Activated CD4-positive, alpha-beta T cell treated with anti-CD3 and anti-CD28 coated beads, Interleukin-2, amount 10 ng/mL, durations not matched to agents 7 days and 5 days (primary cell): ENCODE results near the gene SAMHD1. TPM values are rescaled to one million over a fixed set of nuclear protein-coding genes. Genes with fewer than 3 reads are reported as not detected.
"Not testable (repeated sequence)": the region's sequence is repeated elsewhere in the genome, so short reads cannot be mapped to it uniquely, and the experiment has no call there.

Experiments used
- CTCF ChIA-PET: fragments of 350-600 bp; sonication (Branson Sonifier 250); formaldehyde crosslinking; loops from one replicate; lab custom pipeline; 2021; ENCODE audit warnings: antibody characterized with exemption; lab: Charles Lee
- POLR2A ChIA-PET: fragments of 350-600 bp; sonication (Branson Sonifier 250); formaldehyde crosslinking; loops from one replicate; lab custom pipeline; 2021; ENCODE audit warnings: antibody characterized with exemption; lab: Charles Lee
- DNase-seq: peaks from one replicate; pipeline ENCODE4 v3.0.0-alpha.2; 2020
- H3K27ac Mint-ChIP-seq: one replicate; pipeline ENCODE4 v1.8.0; 2021; ENCODE audit warnings: mild to moderate bottlenecking, moderate library complexity, mixed read lengths
- H3K27me3 Mint-ChIP-seq: one replicate; pipeline ENCODE4 v1.8.0; 2021; ENCODE audit warnings: mixed read lengths
- H3K36me3 Mint-ChIP-seq: one replicate; pipeline ENCODE4 v1.8.0; 2021; ENCODE audit warnings: low read depth, mixed read lengths
- H3K4me1 Mint-ChIP-seq: one replicate; pipeline ENCODE4 v1.8.0; 2021; ENCODE audit warnings: mixed read lengths
- H3K4me3 Mint-ChIP-seq: one replicate; pipeline ENCODE4 v1.8.0; 2021; ENCODE audit warnings: mild to moderate bottlenecking, moderate library complexity, mixed read lengths
- H3K9me3 Mint-ChIP-seq: one replicate; pipeline ENCODE4 v1.8.0; 2021; ENCODE audit warnings: mixed read lengths
- total RNA-seq, 2 experiments: library from RNA; stranded (reverse); gene quantifications; one replicate each; pipeline ENCODE4 v1.2.3, GENCODE V29; 2021

SAMHD1 gene
- total RNA-seq, 2 experiments from 2014 or later = 396 to 408 TPM

DNA sequence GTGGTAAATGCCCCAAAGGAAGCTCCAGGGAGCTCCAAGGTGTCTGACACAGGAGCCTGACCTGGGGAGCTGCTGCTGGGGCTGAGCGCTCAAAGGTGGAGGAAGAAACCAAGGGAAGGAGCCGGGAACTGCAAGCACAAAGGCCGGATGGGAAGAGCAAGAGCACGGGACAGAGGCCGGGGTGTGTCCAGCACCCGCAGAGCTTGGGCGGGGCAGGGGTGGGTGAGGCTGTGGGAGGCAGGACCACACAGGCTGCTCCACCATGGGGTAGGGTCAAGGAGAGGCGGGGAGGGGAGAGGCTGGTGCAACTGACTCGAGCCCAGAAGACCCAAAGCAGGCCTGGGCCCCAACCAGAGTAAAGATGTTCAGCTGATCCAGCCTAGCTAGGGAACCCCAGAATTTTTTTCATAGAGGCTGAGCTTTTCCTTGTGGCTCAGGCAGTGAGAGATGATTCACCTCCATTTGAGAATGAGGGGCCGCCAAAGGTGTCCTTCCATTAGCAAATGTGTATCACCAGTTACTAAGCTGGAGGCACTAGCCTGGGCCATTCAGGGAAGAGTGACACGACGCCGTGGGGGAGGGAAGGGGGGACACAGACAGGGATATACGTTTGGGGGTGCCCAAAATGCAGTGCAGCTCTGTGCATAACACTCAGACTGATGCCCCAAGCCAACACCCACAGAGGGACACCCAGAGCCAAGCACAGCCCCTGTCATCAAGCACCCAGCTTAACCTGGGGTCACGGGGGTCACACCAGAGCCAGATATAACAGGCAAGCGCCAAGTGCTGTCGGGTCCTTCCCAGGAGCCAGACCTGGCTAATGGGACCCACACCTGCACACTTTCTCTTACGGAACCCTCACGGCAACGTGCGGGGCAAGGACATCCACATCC, 96.9 kb downstream of the SAMHD1 start:
- no peaks in the 10 kb centered on the region for H3K36me3 Mint-ChIP-seq
- no peak for DNase-seq
- no peaks in the 10 kb centered on the region for H3K27me3 Mint-ChIP-seq
- H3K27ac Mint-ChIP-seq = no peak overlapping the region
- POLR2A ChIA-PET = no interaction called here
- H3K9me3 Mint-ChIP-seq = no peaks in the 10 kb centered on the region
- no peak overlapping the region for H3K4me3 Mint-ChIP-seq
- CTCF ChIA-PET = interaction anchor here (0.7 to 4.4 kb wide), 8 partner anchors 7 to 46 kb away, joined by 3 to 19 read pairs (median 5); a partner anchor contains a TSS
- peaks cover 25% of the 10 kb centered on the region for H3K4me1 Mint-ChIP-seq

DNA sequence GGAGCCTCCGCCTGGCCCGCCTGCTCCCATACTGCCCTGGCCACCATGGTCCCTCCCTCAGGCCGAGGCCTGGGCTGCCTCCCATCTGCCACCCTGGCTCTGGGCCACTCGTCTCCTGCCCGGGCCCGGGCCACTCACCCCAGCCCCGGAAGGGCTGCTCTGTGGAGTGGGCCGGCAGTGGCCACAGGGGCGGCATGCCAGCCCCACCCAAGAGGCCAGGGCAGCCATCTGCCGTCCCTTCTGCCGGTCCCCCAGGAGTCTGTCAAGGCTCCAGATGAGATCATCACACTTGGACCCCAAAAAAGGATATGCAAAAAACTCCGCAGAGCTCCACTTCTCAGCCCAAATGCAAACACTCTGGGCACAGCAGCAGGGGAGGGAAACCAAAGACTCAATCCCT, 99.3 kb downstream of the SAMHD1 start:
- Mint-ChIP-seq H3K4me1 (peaks cover 18% of the 10 kb centered on the region), H3K9me3 (no peaks in the 10 kb centered on the region), H3K27me3 (peaks cover 3% of the 10 kb centered on the region), H3K27ac (no peak overlapping the region), H3K4me3 (no peak overlapping the region), H3K36me3 (no peaks in the 10 kb centered on the region)
- no peak for DNase-seq
- CTCF ChIA-PET = interaction anchor here (0.6 kb wide), 1 partner anchor 35 kb away, joined by 5 read pairs; no protein-coding TSS in a partner anchor
- POLR2A ChIA-PET = no interaction called here

DNA sequence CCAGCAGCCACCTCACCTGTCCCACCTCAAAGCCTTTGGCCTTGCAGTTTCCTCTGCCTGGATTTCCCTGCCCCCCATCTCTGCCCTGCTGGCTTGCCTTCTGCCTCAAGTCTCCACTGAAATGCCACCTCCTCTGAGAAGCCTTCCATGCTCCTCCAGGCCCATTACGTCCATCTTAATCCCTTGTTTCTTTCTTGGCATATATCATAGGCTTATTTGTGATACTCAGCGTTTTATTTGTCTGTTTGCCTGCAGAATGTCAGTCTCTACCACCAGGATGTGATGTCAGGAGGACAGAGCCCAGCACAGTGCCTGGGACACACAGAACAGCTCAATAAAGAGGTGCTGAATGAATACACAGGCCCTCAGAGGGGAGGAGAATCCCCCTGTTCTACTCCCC, 100.0 kb downstream of the SAMHD1 start:
- no peak for DNase-seq
- ChIA-PET CTCF (no interaction called here), POLR2A (no interaction called here)
- H3K27me3 Mint-ChIP-seq = peaks cover 4% of the 10 kb centered on the region
- H3K9me3 Mint-ChIP-seq = no peaks in the 10 kb centered on the region
- no peak overlapping the region for H3K27ac Mint-ChIP-seq
- H3K4me1 Mint-ChIP-seq = peaks cover 11% of the 10 kb centered on the region
- no peaks in the 10 kb centered on the region for H3K36me3 Mint-ChIP-seq
- H3K4me3 Mint-ChIP-seq = no peak overlapping the region

DNA sequence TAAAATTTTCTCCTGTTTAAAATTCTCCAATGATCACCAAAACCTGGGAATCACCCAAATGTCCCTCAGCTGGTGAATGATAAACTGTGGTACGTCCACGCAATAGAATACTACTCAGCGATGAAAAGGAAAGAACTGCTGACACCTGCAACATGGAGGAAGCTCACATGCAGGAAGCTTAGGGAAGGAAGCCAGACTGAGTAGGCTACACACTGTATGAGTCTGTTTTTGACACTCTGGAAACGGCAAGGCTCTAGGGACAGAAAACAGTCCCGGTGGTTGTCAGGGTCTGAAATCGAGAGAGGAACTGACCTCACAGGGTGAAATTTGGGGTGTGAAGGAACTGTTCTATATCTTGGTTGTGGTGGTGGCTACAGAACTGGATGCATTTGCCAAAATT, 100.7 kb downstream of the SAMHD1 start:
- ChIA-PET CTCF (no interaction called here), POLR2A (no interaction called here)
- Mint-ChIP-seq H3K36me3 (no peaks in the 10 kb centered on the region), H3K27ac (no peak overlapping the region), H3K27me3 (peaks cover 4% of the 10 kb centered on the region), H3K4me1 (peaks cover 4% of the 10 kb centered on the region), H3K9me3 (no peaks in the 10 kb centered on the region), H3K4me3 (no peak overlapping the region)
- no peak for DNase-seq

DNA sequence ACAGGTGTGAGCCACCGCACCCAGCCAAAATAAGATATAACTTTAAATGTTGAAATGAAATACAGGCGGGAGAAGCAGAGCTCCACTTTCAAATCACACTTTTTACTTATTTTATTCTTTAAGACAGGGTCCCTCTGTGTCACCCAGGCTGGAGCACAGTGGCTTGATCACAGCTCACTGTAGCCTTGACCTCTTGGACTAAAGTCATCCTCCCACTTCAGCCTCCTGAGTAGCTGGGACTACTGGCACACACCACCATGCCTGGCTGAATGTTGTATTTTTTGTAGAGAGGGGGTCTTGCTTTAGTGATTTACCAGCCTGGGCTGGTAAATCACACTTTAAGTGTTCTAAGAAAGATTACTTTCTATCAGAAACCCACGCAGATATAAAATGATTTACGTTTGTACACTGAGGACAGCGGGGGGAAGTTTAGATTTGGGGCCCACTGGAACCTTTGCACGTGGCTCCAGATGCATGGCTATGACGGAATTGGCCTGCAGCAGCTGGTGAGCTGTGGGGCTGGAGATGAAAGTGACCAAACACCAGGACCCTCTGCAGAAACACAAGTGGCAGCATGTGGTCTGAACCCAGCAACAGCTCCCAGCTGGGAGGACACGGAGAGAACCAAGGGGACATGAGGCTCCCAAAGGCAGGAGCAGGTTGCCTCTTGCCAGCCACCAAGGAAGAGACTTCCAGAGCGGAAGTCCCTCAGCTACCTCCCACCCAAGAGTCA, 102.0 kb downstream of the SAMHD1 start:
- ChIA-PET POLR2A (no interaction called here), CTCF (interaction anchor here (1.0 to 4.4 kb wide), 3 partner anchors 12 to 17 kb away, joined by 3 to 29 read pairs (median 3); no protein-coding TSS in a partner anchor)
- H3K4me1 Mint-ChIP-seq = no peaks in the 10 kb centered on the region
- DNase-seq = no peak
- peaks cover 4% of the 10 kb centered on the region for H3K27me3 Mint-ChIP-seq
- no peaks in the 10 kb centered on the region for H3K9me3 Mint-ChIP-seq
- H3K4me3 Mint-ChIP-seq = no peak overlapping the region
- no peaks in the 10 kb centered on the region for H3K36me3 Mint-ChIP-seq
- H3K27ac Mint-ChIP-seq = no peak overlapping the region

DNA sequence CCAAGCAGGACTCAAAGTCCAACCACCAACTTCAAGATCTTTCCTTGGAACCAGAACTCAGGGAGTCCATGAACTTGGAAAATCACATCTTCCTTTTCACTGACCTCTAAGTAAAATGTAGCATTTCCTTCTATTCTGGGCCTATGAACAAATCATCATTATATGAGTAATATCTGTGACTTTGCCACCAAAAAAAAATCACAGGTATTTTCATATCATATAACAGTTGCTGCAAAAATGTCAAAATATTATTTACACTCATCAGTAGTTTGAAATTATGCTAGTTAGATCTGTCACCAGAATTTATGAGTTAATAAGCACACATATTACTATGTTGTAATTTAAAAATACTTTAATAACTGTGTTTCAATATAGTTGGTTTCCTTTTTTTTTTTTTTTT, 102.8 kb downstream of the SAMHD1 start:
- no peak for DNase-seq
- ChIA-PET CTCF (interaction anchor here (1.0 to 4.4 kb wide), 2 partner anchors 11 to 16 kb away, joined by 3 to 29 read pairs; no protein-coding TSS in a partner anchor), POLR2A (no interaction called here)
- no peak overlapping the region for H3K4me3 Mint-ChIP-seq
- no peak overlapping the region for H3K27ac Mint-ChIP-seq
- H3K4me1 Mint-ChIP-seq = peaks cover 1% of the 10 kb centered on the region
- H3K27me3 Mint-ChIP-seq = peaks cover 4% of the 10 kb centered on the region
- H3K36me3 Mint-ChIP-seq = no peaks in the 10 kb centered on the region
- no peaks in the 10 kb centered on the region for H3K9me3 Mint-ChIP-seq

DNA sequence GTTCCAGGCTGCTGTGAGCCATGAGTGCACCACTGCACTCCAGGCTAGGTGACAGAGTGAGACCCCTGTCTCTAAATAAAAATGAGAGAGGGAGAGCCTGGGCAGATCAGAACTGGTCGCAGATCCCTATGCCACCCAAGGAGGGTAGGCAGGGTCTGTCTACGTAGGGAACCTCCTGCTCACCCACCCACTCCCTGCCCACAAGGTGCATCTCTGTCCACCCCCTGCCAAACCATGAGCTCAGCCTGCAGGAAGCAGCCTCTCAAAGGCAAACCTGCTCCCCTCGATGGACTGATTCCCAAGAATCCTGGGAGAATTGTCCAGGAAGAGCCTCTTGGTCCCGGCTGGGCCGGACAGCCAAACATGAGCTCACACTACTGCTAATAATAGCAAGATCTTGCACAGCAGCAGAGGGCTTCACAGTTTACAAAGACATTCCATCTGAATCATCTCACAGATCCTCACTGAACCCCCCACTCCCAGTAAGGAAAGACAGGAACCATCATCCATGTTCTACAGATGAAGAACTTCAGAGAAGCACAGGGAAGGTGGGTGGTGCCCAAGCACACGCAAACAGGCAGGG, 103.3 kb downstream of the SAMHD1 start:
- H3K9me3 Mint-ChIP-seq = no peaks in the 10 kb centered on the region
- DNase-seq = no peak
- ChIA-PET CTCF (interaction anchor here (1.0 to 4.4 kb wide), 4 partner anchors 7 to 25 kb away, joined by 3 to 29 read pairs (median 4); no protein-coding TSS in a partner anchor), POLR2A (no interaction called here)
- H3K27me3 Mint-ChIP-seq = peaks cover 4% of the 10 kb centered on the region
- peaks cover 6% of the 10 kb centered on the region for H3K4me1 Mint-ChIP-seq
- H3K27ac Mint-ChIP-seq = no peak overlapping the region
- no peaks in the 10 kb centered on the region for H3K36me3 Mint-ChIP-seq
- no peak overlapping the region for H3K4me3 Mint-ChIP-seq

DNA sequence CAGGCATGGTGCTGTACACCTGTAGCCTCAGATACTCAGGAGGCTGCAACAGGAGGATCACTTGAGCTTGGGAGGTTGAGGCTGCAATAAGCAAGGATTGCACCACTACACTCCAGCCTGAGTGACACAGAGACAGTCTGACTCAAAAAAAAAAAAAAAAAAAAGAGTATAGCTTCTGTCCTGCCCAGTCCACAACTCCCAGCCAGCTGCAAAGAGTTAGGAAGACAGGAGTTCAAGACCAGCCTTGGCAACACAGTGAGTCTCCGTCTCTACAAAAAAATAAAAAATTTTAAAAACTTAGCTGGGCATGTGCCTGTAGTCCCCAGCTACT, 103.8 kb downstream of the SAMHD1 start:
- H3K4me1 Mint-ChIP-seq = peaks cover 10% of the 10 kb centered on the region
- ChIA-PET POLR2A (no interaction called here), CTCF (interaction anchor here (0.9 to 4.4 kb wide), 5 partner anchors 8 to 101 kb away, joined by 3 to 29 read pairs (median 3); no protein-coding TSS in a partner anchor)

DNA sequence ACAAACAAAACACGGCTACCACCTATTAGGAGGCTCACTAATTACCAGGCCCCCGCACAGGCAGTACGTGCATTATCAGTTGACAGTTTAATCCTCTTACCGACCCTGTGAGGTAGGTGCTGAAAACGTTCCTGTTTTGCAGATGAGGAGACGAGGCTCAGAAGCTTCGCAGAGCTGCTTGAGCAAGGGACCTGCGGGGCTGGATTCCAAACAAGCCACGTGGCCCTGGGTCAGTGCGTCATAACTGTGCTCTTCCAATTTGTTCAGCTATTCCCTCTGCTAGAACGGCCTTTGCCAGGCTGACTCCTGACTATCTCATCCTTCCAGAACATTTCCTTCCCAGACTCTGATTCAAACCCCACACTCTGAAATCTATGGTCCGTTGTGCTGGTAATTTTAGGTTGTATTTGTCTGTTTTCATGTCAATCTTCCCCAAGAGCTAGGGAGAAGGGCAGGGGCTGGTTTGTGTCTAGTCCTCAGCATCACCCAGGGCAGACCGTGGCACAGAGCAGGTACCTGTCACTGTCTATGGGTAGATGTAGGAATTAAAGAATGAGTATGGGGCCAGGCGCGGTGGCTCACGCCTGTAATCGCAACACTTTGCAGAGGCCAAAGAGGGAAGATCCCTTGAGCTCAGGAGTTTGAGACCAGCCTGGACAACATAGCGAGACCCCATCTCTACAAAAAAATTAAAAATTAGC, 104.3 kb downstream of the SAMHD1 start:
- Mint-ChIP-seq H3K27me3 (peaks cover 4% of the 10 kb centered on the region), H3K4me1 (peaks cover 15% of the 10 kb centered on the region), H3K27ac (no peak overlapping the region), H3K36me3 (no peaks in the 10 kb centered on the region), H3K4me3 (no peak overlapping the region), H3K9me3 (no peaks in the 10 kb centered on the region)
- POLR2A ChIA-PET = no interaction called here
- CTCF ChIA-PET = interaction anchor here (0.9 to 4.4 kb wide), 6 partner anchors 8 to 101 kb away, joined by 3 to 29 read pairs (median 4); no protein-coding TSS in a partner anchor
- DNase-seq = no peak

More for the DNA sequence above, 103.8 kb downstream of the SAMHD1 start:
- no peaks in the 10 kb centered on the region for H3K36me3 Mint-ChIP-seq
- H3K27ac Mint-ChIP-seq = no peak overlapping the region
- H3K9me3 Mint-ChIP-seq = no peaks in the 10 kb centered on the region
- peaks cover 4% of the 10 kb centered on the region for H3K27me3 Mint-ChIP-seq
- no peak overlapping the region for H3K4me3 Mint-ChIP-seq
- DNase-seq = no peak

DNA sequence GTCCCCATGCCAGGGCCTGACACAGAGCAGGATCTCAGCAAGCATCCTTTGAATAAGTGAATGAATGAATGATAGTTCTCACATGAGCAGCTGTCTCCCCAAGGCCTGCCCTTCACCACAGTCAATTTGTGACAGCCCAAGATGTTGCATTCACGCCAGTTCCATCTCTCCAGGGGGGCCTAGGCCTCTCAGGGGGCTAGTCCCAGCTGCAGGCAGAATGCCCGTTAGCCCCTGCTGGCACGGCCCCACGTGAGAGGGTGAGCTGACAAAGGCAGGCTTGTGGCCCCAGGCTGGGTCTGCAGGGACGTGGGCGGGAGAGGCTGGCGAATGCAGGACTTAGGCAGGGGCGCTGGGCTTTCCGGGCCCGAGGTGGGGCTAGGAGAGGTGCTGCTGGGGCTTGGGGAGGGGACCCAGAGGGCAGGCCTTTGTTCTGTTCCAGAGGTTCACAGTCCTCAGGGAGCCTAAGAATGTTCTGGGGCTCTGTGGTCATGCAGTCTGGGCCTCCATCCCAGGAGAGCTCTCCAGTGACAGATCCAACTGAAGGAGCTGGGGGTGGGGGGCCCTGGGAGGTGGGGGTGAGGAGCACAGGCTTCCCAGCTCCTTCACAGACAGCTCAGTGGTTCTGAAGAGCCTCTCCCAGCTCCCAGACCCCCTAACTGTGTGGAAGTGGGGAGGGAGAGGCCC, 106.1 kb downstream of the SAMHD1 start:
- H3K4me3 Mint-ChIP-seq = no peak overlapping the region
- H3K27ac Mint-ChIP-seq = no peak overlapping the region
- no peaks in the 10 kb centered on the region for H3K9me3 Mint-ChIP-seq
- ChIA-PET CTCF (interaction anchor here (1.1 to 4.4 kb wide), 3 partner anchors 8 to 37 kb away, joined by 3 to 29 read pairs (median 5); no protein-coding TSS in a partner anchor), POLR2A (no interaction called here)
- H3K36me3 Mint-ChIP-seq = no peaks in the 10 kb centered on the region
- no peak for DNase-seq
- peaks cover 4% of the 10 kb centered on the region for H3K27me3 Mint-ChIP-seq
- peaks cover 24% of the 10 kb centered on the region for H3K4me1 Mint-ChIP-seq

DNA sequence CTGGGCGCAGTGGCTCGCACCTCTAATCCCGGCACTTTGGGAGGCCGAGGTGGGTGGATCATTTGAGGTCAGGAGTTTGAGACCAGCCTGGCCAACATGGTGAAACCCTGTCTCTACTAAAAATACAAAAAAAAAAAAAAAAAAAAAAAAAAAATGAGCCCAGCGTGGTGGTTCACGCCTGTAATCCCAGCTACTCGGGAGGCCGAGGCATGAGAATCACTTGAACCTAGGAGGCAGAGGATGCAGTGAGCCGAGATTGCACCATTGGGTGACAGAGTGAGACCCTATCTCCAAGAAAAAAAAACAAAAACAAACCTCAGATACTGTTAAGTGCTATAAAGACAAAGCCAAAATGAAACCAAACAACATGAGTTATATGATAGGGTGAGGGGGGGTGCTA, 110.5 kb downstream of the SAMHD1 start:
- Mint-ChIP-seq H3K4me1 (peaks cover 38% of the 10 kb centered on the region), H3K27ac (peak overlapping the region; percentile 39)
- H3K27me3 Mint-ChIP-seq, H3K4me3 Mint-ChIP-seq, POLR2A ChIA-PET, H3K9me3 Mint-ChIP-seq, DNase-seq, H3K36me3 Mint-ChIP-seq: not testable (repeated sequence)
- CTCF ChIA-PET = interaction anchor here (0.6 to 1.4 kb wide), 4 partner anchors 13 to 544 kb away, joined by 3 to 4 read pairs (median 3); a partner anchor contains a TSS
